GM12865 (cell line): ENCODE results near the gene KIR2DL1.
"Not testable (repeated sequence)": the region's sequence is repeated elsewhere in the genome, so short reads cannot be mapped to it uniquely, and the experiment has no call there.

Experiments
- DNase-seq: peaks from one replicate; pipeline ENCODE4 v3.0.0; 2010; ENCODE audit warnings: low read depth
- H3K4me3 ChIP-seq: 2 replicates; pipeline ENCODE4 v1.5.1; 2011; ENCODE audit warnings: mild to moderate bottlenecking, low read depth, low read length, control low read depth
- CTCF ChIP-seq: IDR thresholded peaks from 2 replicates; pipeline ENCODE4 v1.5.1; 2011; ENCODE audit warnings: low read length, control low read depth, low read depth, inconsistent platforms; ENCODE audit not compliant: insufficient read depth; ENCODE audit errors: missing control alignments

KIR2DL1 gene

GRCh38 chr19:54769646-54770045 is at the start of gene KIR2DL1:
Gene KIR2DL1, plus strand, starts transcription at chr19:54769793. Its CDS starts 58 bp downstream, at chr19:54769851.
- not testable (repeated sequence) for H3K4me3 ChIP-seq, DNase-seq

GRCh38 chr19:54724142-54724541 is 45.5 kb upstream of the KIR2DL1 start, which contains the start of gene KIR3DL3:
Gene KIR3DL3, plus strand, starts transcription at chr19:54724442. Its CDS starts 55 bp downstream, at chr19:54724497.
- no peak for DNase-seq
- TF ChIP-seq CTCF, result no peak
- no peak within 1 kb of the TSS for H3K4me3 ChIP-seq

- no peak overlapping the region for H3K4me3 ChIP-seq
- no peak for TF ChIP-seq CTCF
- DNase-seq, result no peak
These were observed 44.9 kb upstream of the KIR2DL1 start for GRCh38 chr19:54724644-54725043.

- DNase-seq, result no peak
- H3K4me3 ChIP-seq, result no peak overlapping the region
These were observed 44.3 kb upstream of the KIR2DL1 start for GRCh38 chr19:54725321-54725720.

GRCh38 chr19:54727562-54727961 is 42.0 kb upstream of the KIR2DL1 start:
- no peak overlapping the region for H3K4me3 ChIP-seq
- DNase-seq, result no peak
- no peak for TF ChIP-seq CTCF

More at GRCh38 chr19:54725321-54725720, 44.3 kb upstream of the KIR2DL1 start:
- TF ChIP-seq CTCF, result no peak

GRCh38 chr19:54728167-54728566 is 41.4 kb upstream of the KIR2DL1 start:
- no peak overlapping the region for H3K4me3 ChIP-seq
- DNase-seq, result no peak
- no peak for TF ChIP-seq CTCF

GRCh38 chr19:54729416-54730188 is 40.0 kb upstream of the KIR2DL1 start:
- DNase-seq, result no peak
- H3K4me3 ChIP-seq, result no peak overlapping the region
- TF ChIP-seq CTCF, result no peak
